H1 (cell line): ENCODE data around the gene BCL2A1. TPM values are rescaled to one million over a fixed set of nuclear protein-coding genes. Genes with fewer than 3 reads are reported as not detected.

Source experiments
- CTCF ChIA-PET: fragments of 300-600 bp; sonication (Branson Sonifier 250); formaldehyde crosslinking; loops from one replicate; lab custom pipeline; 2021; ENCODE audit not compliant: partially characterized antibody; lab: Charles Lee
- POLR2A ChIA-PET: fragments of 300-600 bp; sonication (Branson Sonifier 250); formaldehyde crosslinking; loops from one replicate; lab custom pipeline; 2021; ENCODE audit warnings: inconsistent platforms; ENCODE audit not compliant: partially characterized antibody; lab: Charles Lee
- DNase-seq, 2 experiments: peaks; one replicate each; pipeline versions ENCODE4 v3.0.0 to v3.0.0-alpha.2; 2010 to 2022; ENCODE audit warnings: low spot score in 2 of 2, low read depth in 1 of 2, mixed read lengths in 1 of 2
- FAIRE-seq: peaks from 2 replicates; lab custom pipeline; 2011; peaks lifted over from hg19 to GRCh38; lab: Jason Lieb, UNC
- H2AFZ ChIP-seq: 2 replicates; pipeline ENCODE4 v1.8.1; 2012; ENCODE audit warnings: low read length, inconsistent platforms
- H2AK5ac ChIP-seq: 2 replicates; pipeline ENCODE4 v1.6.1; 2013; ENCODE audit warnings: low read depth, low read length
- H2BK120ac ChIP-seq: replicated peaks from 2 replicates; pipeline ENCODE3; 2013; ENCODE audit warnings: low read depth, low read length, inconsistent platforms
- H2BK12ac ChIP-seq: 2 replicates; pipeline ENCODE4 v1.6.1; 2013; ENCODE audit warnings: low read depth, low read length
- H2BK15ac ChIP-seq: 2 replicates; pipeline ENCODE4 v1.6.1; 2013; ENCODE audit warnings: low read length
- H2BK20ac ChIP-seq: 2 replicates; pipeline ENCODE4 v1.6.1; 2013; ENCODE audit warnings: low read length
- H2BK5ac ChIP-seq: 2 replicates; pipeline ENCODE4 v1.6.1; 2013; ENCODE audit warnings: low read depth, low read length
- H3K14ac ChIP-seq: 2 replicates; pipeline ENCODE4 v1.6.1; 2013; ENCODE audit warnings: inconsistent platforms; ENCODE audit not compliant: insufficient read length
- H3K18ac ChIP-seq: 2 replicates; pipeline ENCODE4 v1.6.1; 2013; ENCODE audit warnings: low read length; ENCODE audit errors: extremely low read depth
- H3K23ac ChIP-seq: 2 replicates; pipeline ENCODE4 v1.6.1; 2013; ENCODE audit warnings: inconsistent platforms; ENCODE audit not compliant: insufficient read length
- H3K23me2 ChIP-seq: 2 replicates; pipeline ENCODE4 v1.6.1; 2013; ENCODE audit warnings: low read depth, low read length
- H3K27ac ChIP-seq: 2 replicates; pipeline ENCODE4 v1.6.1; 2011; ENCODE audit warnings: low read depth, low read length, inconsistent platforms
- H3K27me3 ChIP-seq, 4 experiments: replicated peaks in 1 of 4; 1 replicate in 1 of 4; 2 replicates in 3 of 4; pipeline versions ENCODE4 v1.6.1 to v1.8.1; 2011 to 2013; ENCODE audit warnings: low read length in 3 of 4, mild to moderate bottlenecking in 3 of 4, inconsistent platforms in 2 of 4, mixed read lengths in 2 of 4, moderate library complexity in 1 of 4; ENCODE audit not compliant: control insufficient read depth in 3 of 4, insufficient read depth in 3 of 4; ENCODE audit errors: extremely low read depth in 1 of 4
- H3K36me3 ChIP-seq, 4 experiments: 2 replicates each; pipeline versions ENCODE4 v1.6.1 to v1.8.1; 2011 to 2013; ENCODE audit warnings: mild to moderate bottlenecking in 4 of 4, low read length in 3 of 4, moderate library complexity in 2 of 4, control low read depth in 1 of 4, inconsistent platforms in 1 of 4; ENCODE audit not compliant: insufficient read depth in 4 of 4, control insufficient read depth in 2 of 4
- H3K4ac ChIP-seq: replicated peaks from 2 replicates; pipeline ENCODE3; 2013; ENCODE audit warnings: low read length, low read depth, mixed read lengths, inconsistent platforms; ENCODE audit not compliant: insufficient read length
- H3K4me1 ChIP-seq, 4 experiments: replicated peaks in 1 of 4; 1 replicate in 1 of 4; 2 replicates in 3 of 4; pipeline versions ENCODE4 v1.6.1 to v1.8.1; 2011 to 2013; ENCODE audit warnings: low read length in 3 of 4, inconsistent platforms in 2 of 4, mixed read lengths in 1 of 4; ENCODE audit not compliant: insufficient read depth in 4 of 4, control insufficient read depth in 3 of 4
- H3K4me2 ChIP-seq, 2 experiments: 2 replicates each; pipeline versions ENCODE4 v1.6.1 to v1.8.1; 2011 to 2013; ENCODE audit warnings: low read depth in 2 of 2, low read length in 2 of 2, control low read depth in 1 of 2, inconsistent platforms in 1 of 2, mild to moderate bottlenecking in 1 of 2; ENCODE audit not compliant: insufficient read depth in 1 of 2
- H3K4me3 ChIP-seq, 4 experiments: fragments of 200-600, 300-600 bp in 1 of 4; sonication (generic), shearing (Covaris generic), sonication (Bioruptor Twin) in 1 of 4; 2 replicates each; pipeline versions ENCODE4 v1.5.1 to v1.8.1; 2011 to 2016; ENCODE audit warnings: low read length in 4 of 4, low read depth in 3 of 4, control low read depth in 2 of 4, inconsistent platforms in 2 of 4, mild to moderate bottlenecking in 2 of 4, mixed read lengths in 1 of 4, moderate library complexity in 1 of 4; ENCODE audit not compliant: insufficient read depth in 2 of 4; ENCODE audit errors: extremely low read depth in 1 of 4
- H3K56ac ChIP-seq: replicated peaks from 2 replicates; pipeline ENCODE3; 2013; ENCODE audit warnings: low read depth, mild to moderate bottlenecking, mixed read lengths, low read length, inconsistent platforms; ENCODE audit not compliant: insufficient read length
- H3K79me1 ChIP-seq: 2 replicates; pipeline ENCODE4 v1.6.1; 2013; ENCODE audit warnings: low read depth, low read length, control low read depth
- H3K79me2 ChIP-seq, 2 experiments: 2 replicates each; pipeline versions ENCODE4 v1.6.1 to v1.8.1; 2012 to 2013; ENCODE audit warnings: low read length in 2 of 2, mild to moderate bottlenecking in 2 of 2, inconsistent platforms in 1 of 2; ENCODE audit not compliant: insufficient read depth in 2 of 2, control insufficient read depth in 1 of 2
- H3K9ac ChIP-seq, 4 experiments: replicated peaks in 1 of 4; 1 replicate in 1 of 4; 2 replicates in 3 of 4; pipeline versions ENCODE4 v1.6.1 to v1.8.1; 2011 to 2013; ENCODE audit warnings: low read depth in 3 of 4, low read length in 3 of 4, control low read depth in 2 of 4, mild to moderate bottlenecking in 2 of 4, moderate library complexity in 2 of 4, inconsistent platforms in 1 of 4; ENCODE audit errors: extremely low read depth in 1 of 4
- H3K9me3 ChIP-seq, 2 experiments: 2 replicates each; pipeline versions ENCODE4 v1.6.1 to v1.8.1; 2012 to 2013; ENCODE audit warnings: mild to moderate bottlenecking in 2 of 2, moderate library complexity in 2 of 2, control low read depth in 1 of 2, inconsistent platforms in 1 of 2, low read depth in 1 of 2, low read length in 1 of 2, mixed read lengths in 1 of 2; ENCODE audit not compliant: insufficient read depth in 2 of 2
- H4K20me1 ChIP-seq, 2 experiments: replicated peaks in 1 of 2; 2 replicates each; pipeline versions ENCODE3 to v1.8.1; 2011 to 2013; ENCODE audit warnings: inconsistent platforms in 2 of 2, low read length in 2 of 2, mild to moderate bottlenecking in 1 of 2; ENCODE audit not compliant: insufficient read depth in 2 of 2, control insufficient read depth in 1 of 2
- H4K5ac ChIP-seq: 2 replicates; pipeline ENCODE4 v1.6.1; 2013; ENCODE audit warnings: low read length, low read depth, mixed read lengths, inconsistent platforms; ENCODE audit not compliant: insufficient read length
- H4K8ac ChIP-seq: 2 replicates; pipeline ENCODE4 v1.8.0; 2013; ENCODE audit warnings: mild to moderate bottlenecking, moderate library complexity, low read length, inconsistent platforms; ENCODE audit not compliant: insufficient read depth; ENCODE audit errors: extremely low read depth
- H4K91ac ChIP-seq: replicated peaks from 2 replicates; pipeline ENCODE3; 2013; ENCODE audit warnings: low read length, mixed read lengths, inconsistent platforms; ENCODE audit not compliant: insufficient read length
- BCL11A ChIP-seq, 2 experiments: IDR thresholded peaks; one replicate each; pipeline ENCODE4 v1.6.1; 2011; ENCODE audit warnings: low read depth in 2 of 2, low read length in 2 of 2, mild to moderate bottlenecking in 2 of 2
- BRCA1 ChIP-seq: IDR thresholded peaks from 2 replicates; pipeline ENCODE4 v1.6.1; 2012; ENCODE audit warnings: low read depth, low read length, improper control_type of control experiment
- EGR1 ChIP-seq: IDR thresholded peaks from 2 replicates; pipeline ENCODE4 v1.6.1; 2011; ENCODE audit warnings: low read depth, low read length, borderline replicate concordance
- EP300 ChIP-seq, 2 experiments: IDR thresholded peaks; 1 replicate in 1 of 2; 2 replicates in 1 of 2; pipeline ENCODE4 v1.6.1; 2011 to 2012; ENCODE audit warnings: low read depth in 2 of 2, low read length in 2 of 2, mild to moderate bottlenecking in 2 of 2, borderline replicate concordance in 1 of 2, inconsistent platforms in 1 of 2, moderate library complexity in 1 of 2
- EZH2 ChIP-seq: fragments of 200-600 bp; sonication (generic); IDR thresholded peaks from 2 replicates; pipeline ENCODE4 v1.7.1; 2012; ENCODE audit warnings: low read depth, mild to moderate bottlenecking, moderate library complexity, low read length, inconsistent platforms; ENCODE audit not compliant: severe bottlenecking
- JUN ChIP-seq: IDR thresholded peaks from 2 replicates; pipeline ENCODE4 v1.6.1; 2011; ENCODE audit warnings: low read depth, mild to moderate bottlenecking, improper control_type of control experiment, low read length
- KDM1A ChIP-seq: fragments of 200-600, 300-600 bp; sonication (generic); IDR thresholded peaks from 2 replicates; pipeline ENCODE4 v1.7.1; 2016; ENCODE audit warnings: mild to moderate bottlenecking, low read length, borderline replicate concordance
- KDM4A ChIP-seq: IDR thresholded peaks from one replicate; pipeline ENCODE4 v1.7.1; 2012; ENCODE audit warnings: low read depth, mild to moderate bottlenecking, moderate library complexity, low read length, inconsistent platforms; ENCODE audit not compliant: severe bottlenecking
- MAFK ChIP-seq: IDR thresholded peaks from 2 replicates; pipeline ENCODE4 v1.6.1; 2012; ENCODE audit warnings: low read depth, mild to moderate bottlenecking, improper control_type of control experiment, low read length
- SAP30 ChIP-seq: fragments of 300-600 bp; sonication (generic); IDR thresholded peaks from 2 replicates; pipeline ENCODE4 v1.7.1; 2012; ENCODE audit warnings: low read length, moderate library complexity, mild to moderate bottlenecking, inconsistent platforms; ENCODE audit not compliant: insufficient read depth, insufficient replicate concordance
- SP2 ChIP-seq: IDR thresholded peaks from 2 replicates; pipeline ENCODE4 v1.6.1; 2012; ENCODE audit warnings: mild to moderate bottlenecking, low read length, inconsistent platforms
- TCF12 ChIP-seq: IDR thresholded peaks from 2 replicates; pipeline ENCODE4 v1.6.1; 2011; ENCODE audit warnings: low read depth, mild to moderate bottlenecking, low read length
- WGBS, 2 experiments: shearing (Covaris generic) in 1 of 2; methylation state at CpG; one replicate each; pipeline versions ENCODE4 v1.1.6 to v1.1.7; 2013 to 2015; ENCODE audit warnings: low lambda C conversion rate in 2 of 2, mixed read lengths in 2 of 2, inconsistent platforms in 1 of 2, low coverage in 1 of 2, missing lambda C conversion rate in 1 of 2; ENCODE audit not compliant: insufficient replicate concordance in 2 of 2, insufficient coverage in 1 of 2, insufficient read length in 1 of 2; ENCODE audit errors: extremely low coverage in 1 of 2, missing lambda C conversion rate in 1 of 2; 5-methylcytosine and 5-hydroxymethylcytosine counted together
- polyA plus RNA-seq, 7 experiments: library from polyadenylated mRNA; depleted of rRNA in 3 of 7; stranded (reverse) in 5 of 7; unstranded in 2 of 7; fragments of >200 nt in 5 of 7; fragments of 200-250 nt in 2 of 7; gene quantifications; 1 replicate in 5 of 7; 2 replicates in 1 of 7; 4 replicates in 1 of 7; pipeline versions ENCODE4 v1.2.1 to v1.2.3, GENCODE V29; 2011 to 2013; ENCODE audit warnings: missing spikeins in 2 of 7, mixed read lengths in 2 of 7
- total RNA-seq: library from RNA; stranded (reverse); fragmentation: NEBNext Ultra II Directional; extraction: Animal tissue kit (Norgen Biotek cat#: 25700); gene quantifications from 2 replicates; pipeline ENCODE4 v1.2.1, GENCODE V29; 2021
- TF ChIP-seq, protein P1 (sequence below): IDR thresholded peaks from 2 replicates; pipeline ENCODE4 v1.6.1; 2011; ENCODE audit warnings: low read length, improper control_type of control experiment

BCL2A1 gene
- total and polyA plus RNA-seq, 2 of the 8 experiments (the other 6 are each of a cell fraction or from before 2014, with no cell fraction given), result not detected

DNA sequence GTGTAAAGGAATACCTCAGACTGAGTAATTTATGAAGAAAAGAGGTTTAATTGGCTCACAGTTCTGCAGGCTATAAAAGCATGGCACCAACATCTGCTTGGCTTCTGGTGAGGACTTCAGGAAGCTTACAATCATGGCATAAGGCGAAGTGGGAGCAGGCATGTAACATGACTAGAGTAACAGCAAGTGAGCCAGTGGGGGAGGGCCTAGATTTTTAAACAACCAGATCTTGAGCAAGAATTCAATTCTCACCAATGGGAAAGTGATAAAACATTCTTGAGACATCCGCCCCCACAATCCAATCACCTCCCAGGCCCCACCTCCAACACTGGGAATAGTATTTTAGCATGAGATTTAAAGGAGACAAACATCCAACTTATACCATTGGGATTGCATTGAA lies 44.2 kb upstream of the BCL2A1 start:
- POLR2A ChIA-PET, result no interaction called here
- TF ChIP-seq TCF12 (no peak), SAP30 (no peak), EP300 (IDR thresholded peaks at IDR 0.05; ENCODE audit: borderline replicate concordance in 1 of 2, low read depth in 2 of 2, low read length in 2 of 2) (no peak), KDM1A (no peak), BCL11A (IDR thresholded peaks at IDR 0.05; ENCODE audit: low read depth in 2 of 2, low read length in 2 of 2) (no peak), MAFK (no peak), BRCA1 (no peak), JUN (no peak), EZH2 (no peak), KDM4A (no peak), EGR1 (no peak), SP2 (no peak)
- TF ChIP-seq, protein P1, sequence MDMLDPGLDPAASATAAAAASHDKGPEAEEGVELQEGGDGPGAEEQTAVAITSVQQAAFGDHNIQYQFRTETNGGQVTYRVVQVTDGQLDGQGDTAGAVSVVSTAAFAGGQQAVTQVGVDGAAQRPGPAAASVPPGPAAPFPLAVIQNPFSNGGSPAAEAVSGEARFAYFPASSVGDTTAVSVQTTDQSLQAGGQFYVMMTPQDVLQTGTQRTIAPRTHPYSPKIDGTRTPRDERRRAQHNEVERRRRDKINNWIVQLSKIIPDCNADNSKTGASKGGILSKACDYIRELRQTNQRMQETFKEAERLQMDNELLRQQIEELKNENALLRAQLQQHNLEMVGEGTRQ, result no peak
- TF ChIP-seq, all 59 proteins: peak for 0

More for the DNA sequence above, 44.2 kb upstream of the BCL2A1 start:
- Histone ChIP-seq H2BK20ac (no peak overlapping the region), H3K9ac (no peak overlapping the region), H3K23me2 (no peaks in the 10 kb centered on the region), H2BK15ac (no peak overlapping the region), H4K91ac (no peak overlapping the region), H2BK120ac (no peak overlapping the region), H2BK5ac (no peak overlapping the region), H3K4me3 (no peak overlapping the region), H2AFZ (no peak overlapping the region), H3K4ac (no peak overlapping the region), H2AK5ac (no peak overlapping the region), H3K27ac (no peak overlapping the region), H4K5ac (no peak overlapping the region), H3K4me2 (no peak overlapping the region), H3K23ac (no peak overlapping the region), H3K79me1 (no peaks in the 10 kb centered on the region), H4K20me1 (no peaks in the 10 kb centered on the region), H3K79me2 (no peaks in the 10 kb centered on the region), H3K18ac (no peak overlapping the region), H3K56ac (no peak overlapping the region), H3K27me3 (no peaks in the 10 kb centered on the region), H3K36me3 (no peaks in the 10 kb centered on the region), H2BK12ac (no peak overlapping the region), H3K14ac (no peak overlapping the region), H4K8ac (no peak overlapping the region), H3K4me1 (no peaks in the 10 kb centered on the region), H3K9me3 (no peaks in the 10 kb centered on the region; a peak in 2 of 4 replicates)
- no peak for FAIRE-seq
- CTCF ChIA-PET, result no interaction called here
- 89% methylated on average over 2 of the region's 2 CpGs; no CpG with 5 or more reads in 1 of the 2 experiments for WGBS, 2 experiments
- DNase-seq, result no peak
